PC-9 (cell line): ENCODE results near the gene GATAD2B. TPM values are rescaled to one million over a fixed set of nuclear protein-coding genes. Genes with fewer than 3 reads are reported as not detected.

Experiments
- BruUV-seq: library from RNA; stranded (reverse); fragments of 400-500 nt; replicated peaks from 2 replicates; lab custom pipeline; 2021; lab: Mats Ljungman, UMichigan
- CTCF ChIA-PET: fragments of 300-600 bp; sonication (Branson Sonifier 250); formaldehyde crosslinking; loops from one replicate; lab custom pipeline; 2022; ENCODE audit warnings: antibody characterized with exemption; lab: Charles Lee
- POLR2A ChIA-PET: fragments of 300-600 bp; sonication (Branson Sonifier 250); formaldehyde crosslinking; loops from one replicate; lab custom pipeline; 2022; ENCODE audit warnings: antibody characterized with exemption; ENCODE audit not compliant: unreplicated experiment; lab: Charles Lee
- DNase-seq, 2 experiments: peaks; one replicate each; pipeline versions ENCODE4 v3.0.0 to v3.0.0-alpha.2; 2015 to 2022; ENCODE audit warnings: mixed read lengths in 1 of 2
- H2AFZ ChIP-seq: fragments of 200-600 bp; sonication (generic); 2 replicates; pipeline ENCODE4 v1.8.1; 2017; ENCODE audit warnings: antibody characterized with exemption
- H3F3A ChIP-seq: fragments of 200-600 bp; sonication (generic); 2 replicates; pipeline ENCODE4 v1.8.1; 2017; ENCODE audit warnings: antibody characterized with exemption, mild to moderate bottlenecking, low read depth; ENCODE audit not compliant: insufficient read depth
- H3K27ac ChIP-seq: fragments of 200-600 bp; sonication (generic); 2 replicates; pipeline ENCODE4 v1.6.1; 2016; ENCODE audit warnings: mixed run types
- H3K27me3 ChIP-seq: fragments of 200-600 bp; sonication (generic); 2 replicates; pipeline ENCODE4 v1.6.1; 2016; ENCODE audit warnings: low read depth, mixed run types; ENCODE audit not compliant: insufficient read depth
- H3K36me3 ChIP-seq: fragments of 200-600 bp; sonication (generic); 2 replicates; pipeline ENCODE4 v1.6.1; 2016; ENCODE audit warnings: low read depth, mixed run types
- H3K4me1 ChIP-seq: fragments of 200-600 bp; sonication (generic); replicated peaks from 2 replicates; pipeline ENCODE4 v1.6.1; 2016; ENCODE audit warnings: mixed run types; ENCODE audit not compliant: insufficient read depth
- H3K4me2 ChIP-seq: fragments of 200-600 bp; sonication (generic); 2 replicates; pipeline ENCODE4 v1.6.1; 2017; ENCODE audit warnings: mixed run types
- H3K4me3 ChIP-seq: fragments of 200-600 bp; sonication (generic); 2 replicates; pipeline ENCODE4 v1.6.1; 2016; ENCODE audit warnings: mixed run types
- H3K79me2 ChIP-seq: fragments of 200-600 bp; sonication (generic); 2 replicates; pipeline ENCODE4 v1.6.1; 2017; ENCODE audit warnings: low read depth, mixed run types
- H3K9me2 ChIP-seq: fragments of 200-600 bp; sonication (generic); 2 replicates; pipeline ENCODE4 v1.8.1; 2017; ENCODE audit warnings: mild to moderate bottlenecking; ENCODE audit not compliant: insufficient read depth
- H3K9me3 ChIP-seq: fragments of 200-600 bp; sonication (generic); 2 replicates; pipeline ENCODE4 v1.8.1; 2016; ENCODE audit warnings: low read depth; ENCODE audit not compliant: insufficient read depth
- H4K20me1 ChIP-seq: fragments of 200-600 bp; sonication (generic); 2 replicates; pipeline ENCODE4 v1.8.1; 2017; ENCODE audit not compliant: insufficient read depth
- EZH2 ChIP-seq: fragments of 200-600 bp; sonication (generic); IDR thresholded peaks from 2 replicates; pipeline ENCODE4 v1.8.0; 2017; ENCODE audit warnings: antibody characterized with exemption, low read depth
- intact Hi-C: fragments of 100-400 bp; cut with micrococcal nuclease; formaldehyde crosslinking; loops from one replicate; pipeline ENCODE4 v1.10.0; 2022; ENCODE audit not compliant: unreplicated experiment
- total RNA-seq: library from RNA; stranded (reverse); gene quantifications from 2 replicates; pipeline ENCODE4 v1.2.3, GENCODE V29; 2021
- TF ChIP-seq, protein P1 (sequence below): fragments of 200-600 bp; sonication (generic); conservative IDR thresholded peaks from 2 replicates; pipeline ENCODE4 v1.6.1; 2017; ENCODE audit warnings: mixed run types, antibody characterized with exemption, mild to moderate bottlenecking, moderate library complexity

The GATAD2B gene
- total RNA-seq, 1 experiment from 2014 or later: 56.1 TPM

DNA sequence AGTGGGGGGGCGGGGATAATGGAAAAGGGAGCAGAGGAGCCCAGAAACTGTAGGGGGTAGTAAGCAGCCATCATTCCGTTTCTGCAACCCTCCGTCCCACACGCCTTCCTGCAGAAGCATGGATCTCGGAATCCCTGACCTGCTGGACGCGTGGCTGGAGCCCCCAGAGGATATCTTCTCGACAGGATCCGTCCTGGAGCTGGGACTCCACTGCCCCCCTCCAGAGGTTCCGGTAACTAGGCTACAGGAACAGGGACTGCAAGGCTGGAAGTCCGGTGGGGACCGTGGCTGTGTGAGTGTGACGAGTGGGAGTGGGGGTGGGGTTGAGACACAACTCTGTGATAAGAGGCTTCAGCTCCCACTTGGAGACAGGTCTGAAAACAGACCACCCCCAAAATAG lies 45.6 kb upstream of the GATAD2B start:
- Histone ChIP-seq H3K79me2 (peaks cover 18% of the 10 kb centered on the region), H3K9me3 (no peaks in the 10 kb centered on the region), H3K4me1 (peaks cover 35% of the 10 kb centered on the region), H3K27me3 (no peaks in the 10 kb centered on the region), H4K20me1 (no peaks in the 10 kb centered on the region), H3K27ac (no peak overlapping the region), H3F3A (peaks cover 54% of the 10 kb centered on the region), H2AFZ (peak overlapping the region; percentile 89), H3K4me3 (peak overlapping the region; percentile 90), H3K9me2 (no peaks in the 10 kb centered on the region), H3K36me3 (no peaks in the 10 kb centered on the region), H3K4me2 (peak overlapping the region; percentile 98)
- TF ChIP-seq EZH2: no peak
- TF ChIP-seq, protein P1, sequence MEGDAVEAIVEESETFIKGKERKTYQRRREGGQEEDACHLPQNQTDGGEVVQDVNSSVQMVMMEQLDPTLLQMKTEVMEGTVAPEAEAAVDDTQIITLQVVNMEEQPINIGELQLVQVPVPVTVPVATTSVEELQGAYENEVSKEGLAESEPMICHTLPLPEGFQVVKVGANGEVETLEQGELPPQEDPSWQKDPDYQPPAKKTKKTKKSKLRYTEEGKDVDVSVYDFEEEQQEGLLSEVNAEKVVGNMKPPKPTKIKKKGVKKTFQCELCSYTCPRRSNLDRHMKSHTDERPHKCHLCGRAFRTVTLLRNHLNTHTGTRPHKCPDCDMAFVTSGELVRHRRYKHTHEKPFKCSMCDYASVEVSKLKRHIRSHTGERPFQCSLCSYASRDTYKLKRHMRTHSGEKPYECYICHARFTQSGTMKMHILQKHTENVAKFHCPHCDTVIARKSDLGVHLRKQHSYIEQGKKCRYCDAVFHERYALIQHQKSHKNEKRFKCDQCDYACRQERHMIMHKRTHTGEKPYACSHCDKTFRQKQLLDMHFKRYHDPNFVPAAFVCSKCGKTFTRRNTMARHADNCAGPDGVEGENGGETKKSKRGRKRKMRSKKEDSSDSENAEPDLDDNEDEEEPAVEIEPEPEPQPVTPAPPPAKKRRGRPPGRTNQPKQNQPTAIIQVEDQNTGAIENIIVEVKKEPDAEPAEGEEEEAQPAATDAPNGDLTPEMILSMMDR: no peak
- DNase-seq: no peak
- CTCF ChIA-PET: interaction anchor here (1.4 kb wide), 1 partner anchor 9 kb away, joined by 6 read pairs; the partner anchor contains the start of gene JTB
- POLR2A ChIA-PET: interaction anchor here (0.6 to 1.7 kb wide), 2 partner anchors 10 to 203 kb away, joined by 6 to 13 read pairs; partner anchors contain the start of gene JTB
- no TSS peak for BruUV-seq
- intact Hi-C loops: loop anchor here (10.0 kb wide), 2 partner anchors 404 to 434 kb away; partner anchors contain the start of genes S100A2 and S100A6

DNA sequence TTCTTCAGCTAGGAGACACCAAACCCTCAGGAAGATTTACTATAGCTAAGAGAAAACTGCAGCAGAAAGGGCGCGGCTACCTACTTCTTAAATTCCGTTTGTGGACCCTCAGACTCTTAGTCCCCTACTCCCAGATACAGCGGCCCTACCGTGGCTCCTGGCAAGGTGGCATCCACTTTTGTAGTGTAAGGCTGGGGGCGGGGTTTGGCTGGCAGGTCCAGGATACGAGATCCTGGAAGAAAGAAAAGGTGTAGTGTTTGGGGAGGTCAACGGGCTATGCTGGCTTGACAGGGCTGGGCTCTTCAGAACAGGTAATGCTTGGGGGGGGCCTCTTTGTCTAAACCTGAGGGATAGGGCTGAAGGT lies 45.2 kb upstream of the GATAD2B start:
- peaks cover 55% of the 10 kb centered on the region for H3F3A ChIP-seq
- no peaks in the 10 kb centered on the region for H3K9me2 ChIP-seq
- peaks cover 19% of the 10 kb centered on the region for H3K79me2 ChIP-seq
- H3K4me2 ChIP-seq: peak overlapping the region; percentile 98
- no peaks in the 10 kb centered on the region for H3K27me3 ChIP-seq
- peaks cover 35% of the 10 kb centered on the region for H3K4me1 ChIP-seq
- H4K20me1 ChIP-seq: no peaks in the 10 kb centered on the region
- no peak for TF ChIP-seq EZH2
- TF ChIP-seq, protein P1: no peak
- no TSS peak for BruUV-seq
- H3K9me3 ChIP-seq: no peaks in the 10 kb centered on the region
- no peaks in the 10 kb centered on the region for H3K36me3 ChIP-seq
- H2AFZ ChIP-seq: peak overlapping the region; percentile 89
- H3K27ac ChIP-seq: peak overlapping the region; percentile 80
- H3K4me3 ChIP-seq: peak overlapping the region; percentile 90
- intact Hi-C loops: loop anchor here (1.0 to 10.0 kb wide), 3 partner anchors 18 to 433 kb away; partner anchors contain the start of genes RAB13, S100A2 and S100A6
- CTCF ChIA-PET: interaction anchor here (1.4 kb wide), 1 partner anchor 9 kb away, joined by 6 read pairs; the partner anchor contains the start of gene JTB
- peak; percentile 56 to 57 for DNase-seq
- POLR2A ChIA-PET: interaction anchor here (0.6 to 1.7 kb wide), 4 partner anchors 10 to 297 kb away, joined by 3 to 13 read pairs (median 4); partner anchors contain the start of gene JTB

GRCh38 chr1:153967107-153967999 lies 44.6 kb upstream of the GATAD2B start, which contains the start of gene CREB3L4:
CREB3L4 (plus strand) TSS chr1:153967902; CDS start chr1:153968526, 624 bp downstream.
- no TSS peak for BruUV-seq
- Histone ChIP-seq H3K27ac (peak within 1 kb of the TSS; percentile 80), H3K9me2 (no peaks in the 10 kb centered on the region), H3K27me3 (no peaks in the 10 kb centered on the region), H3F3A (peaks cover 59% of the 10 kb centered on the region), H3K9me3 (no peaks in the 10 kb centered on the region), H3K4me1 (peaks cover 37% of the 10 kb centered on the region), H2AFZ (peak within 1 kb of the TSS; percentile 89), H3K79me2 (peaks cover 26% of the 10 kb centered on the region), H3K4me3 (peak within 1 kb of the TSS; percentile 90), H3K4me2 (peak within 1 kb of the TSS; percentile 98), H4K20me1 (no peaks in the 10 kb centered on the region), H3K36me3 (no peaks in the 10 kb centered on the region)
- TF ChIP-seq EZH2: no peak
- TF ChIP-seq, protein P1: peak; percentile 58; the same call in 1 of the 2 replicates
- POLR2A ChIA-PET: interaction anchor here (0.5 to 1.7 kb wide), 11 partner anchors 10 to 1086 kb away, joined by 3 to 13 read pairs (median 3); partner anchors contain the start of genes GATAD2B, JTB and RAB13
- intact Hi-C loops: loop anchor here (1.0 to 10.0 kb wide), 3 partner anchors 19 to 433 kb away; partner anchors contain the start of genes RAB13, S100A2 and S100A6
- CTCF ChIA-PET: interaction anchor here (0.6 to 1.4 kb wide), 3 partner anchors 10 to 430 kb away, joined by 3 to 6 read pairs (median 3); partner anchors contain the start of gene JTB
- DNase-seq: peak; percentile 92 to 93
